ENCODE results near the gene UBE2D4.
"Not testable (repeated sequence)": the region's sequence is repeated elsewhere in the genome, so short reads cannot be mapped to it uniquely, and the experiment has no call there.

Gene UBE2D4

DNA sequence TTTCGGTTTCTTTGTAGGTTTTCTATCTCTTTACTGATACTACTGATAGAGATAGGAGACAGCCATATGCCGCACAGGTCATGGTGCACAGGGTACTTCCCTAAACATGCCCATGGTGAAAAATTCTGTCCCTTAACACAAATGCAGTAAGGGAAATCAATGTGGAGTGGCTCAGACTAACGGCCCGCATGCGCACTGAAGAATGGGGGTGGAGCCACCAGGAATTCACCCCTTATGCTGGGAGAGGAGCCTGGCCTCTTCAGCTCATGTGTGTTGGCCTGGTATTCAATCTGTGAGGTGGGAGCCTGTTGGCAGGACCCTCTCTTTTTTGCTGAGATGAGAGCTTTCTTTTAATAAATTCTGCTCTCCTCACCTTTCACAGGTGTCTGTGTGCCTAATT lies 11.4 kb upstream of the UBE2D4 start:
- DNase-seq (ENCODE audit: low spot score), result no peak

DNA sequence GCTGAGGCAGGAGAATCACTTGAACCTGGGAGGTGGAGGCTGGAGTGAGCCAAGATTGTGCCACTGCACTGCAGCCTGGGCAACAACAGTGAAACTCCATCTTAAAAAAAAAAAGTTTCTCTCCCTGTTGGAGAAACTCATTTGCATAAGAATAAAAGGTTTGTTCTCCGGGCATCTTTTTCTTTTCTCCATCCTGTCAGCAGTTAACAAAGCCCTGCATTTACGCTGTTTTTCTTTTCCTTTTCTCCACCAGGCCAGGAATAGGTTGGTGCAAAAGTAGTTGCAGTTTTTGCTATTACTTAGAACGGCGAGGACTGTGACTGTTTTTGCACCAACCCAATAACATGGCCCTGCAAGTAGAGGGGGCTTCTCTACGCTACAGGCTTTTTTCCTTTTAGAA lies 10.3 kb upstream of the UBE2D4 start:
- no peak for DNase-seq (ENCODE audit: low spot score)

DNA sequence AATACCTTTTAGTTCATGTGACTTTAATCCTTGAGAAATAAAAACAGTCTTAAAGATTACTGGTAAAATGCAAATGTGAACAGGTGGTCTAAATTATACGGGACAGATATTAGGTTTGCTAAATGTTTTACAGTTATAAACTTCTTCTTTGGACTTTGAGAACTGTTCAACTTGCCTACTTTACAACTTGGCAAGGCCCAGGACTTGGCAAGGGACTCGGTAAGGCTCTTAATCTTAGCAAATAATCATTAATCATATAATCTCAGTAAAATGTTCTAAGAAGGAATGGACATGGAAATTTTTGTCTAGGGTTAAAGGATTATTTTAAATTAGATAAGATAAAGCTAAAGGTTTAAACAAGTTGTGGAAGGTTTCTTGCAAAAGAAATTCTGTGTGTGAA lies 4.8 kb upstream of the UBE2D4 start:
- no peak for DNase-seq (ENCODE audit: low spot score)

DNA sequence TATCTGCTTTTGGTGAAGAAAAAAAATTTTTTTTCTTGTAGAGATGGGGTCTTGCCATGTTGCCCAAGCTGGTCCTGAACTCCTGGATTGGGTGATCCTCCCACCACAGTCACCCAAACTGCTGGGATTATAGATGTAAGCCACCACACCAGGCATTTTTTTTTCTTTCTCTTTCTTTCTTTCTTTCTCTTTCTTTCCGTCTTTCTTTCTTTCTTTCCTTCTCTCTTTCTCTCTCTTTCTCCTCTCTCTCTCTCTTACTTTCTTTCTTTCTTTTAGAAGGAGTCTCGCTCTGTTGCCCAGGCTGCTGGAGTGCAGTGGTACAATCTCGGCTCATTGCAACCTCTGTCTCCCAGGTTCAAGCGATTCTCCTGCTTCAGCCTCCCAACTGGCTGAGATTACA lies 3.5 kb upstream of the UBE2D4 start:
- no peak for DNase-seq (ENCODE audit: low spot score)

DNA sequence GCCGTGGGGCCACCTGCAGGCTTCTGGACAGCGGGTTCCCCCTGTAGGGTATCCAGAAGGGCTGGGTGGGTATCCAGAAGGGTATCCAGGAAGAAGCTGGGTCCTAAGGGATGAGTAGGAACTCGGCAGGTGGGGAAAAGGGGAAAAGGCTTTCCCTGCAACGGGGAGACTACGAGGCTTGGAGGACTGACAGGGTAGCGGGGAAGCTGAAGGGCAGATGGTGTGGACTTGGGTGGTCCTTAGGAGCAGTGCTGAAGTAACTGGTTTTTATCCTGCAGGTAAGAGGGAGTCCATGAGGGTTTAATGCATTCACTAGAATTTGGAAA lies 525 bp downstream of the UBE2D4 start:
- DNase-seq (ENCODE audit: low spot score), result no peak

DNA sequence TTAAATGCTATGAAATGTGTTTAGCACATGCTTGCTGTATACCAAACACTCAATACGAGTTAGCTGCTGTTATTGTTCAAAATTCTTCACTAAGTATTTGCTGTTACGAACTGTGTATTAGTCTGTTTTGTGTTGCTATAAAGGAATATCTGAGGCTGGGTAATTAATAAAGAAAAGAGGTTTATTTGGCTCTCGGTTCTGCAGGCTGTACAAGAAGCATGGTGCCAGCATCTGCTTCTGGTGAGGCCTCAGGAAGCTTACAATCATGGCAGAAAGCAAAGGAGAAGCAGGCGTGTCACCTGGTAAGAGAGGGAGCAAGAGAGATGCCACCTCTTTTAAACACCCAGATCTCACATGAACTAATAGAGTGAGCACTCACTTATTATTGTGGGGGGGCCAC lies 1.6 kb downstream of the UBE2D4 start:
- DNase-seq (ENCODE audit: low spot score), result no peak

DNA sequence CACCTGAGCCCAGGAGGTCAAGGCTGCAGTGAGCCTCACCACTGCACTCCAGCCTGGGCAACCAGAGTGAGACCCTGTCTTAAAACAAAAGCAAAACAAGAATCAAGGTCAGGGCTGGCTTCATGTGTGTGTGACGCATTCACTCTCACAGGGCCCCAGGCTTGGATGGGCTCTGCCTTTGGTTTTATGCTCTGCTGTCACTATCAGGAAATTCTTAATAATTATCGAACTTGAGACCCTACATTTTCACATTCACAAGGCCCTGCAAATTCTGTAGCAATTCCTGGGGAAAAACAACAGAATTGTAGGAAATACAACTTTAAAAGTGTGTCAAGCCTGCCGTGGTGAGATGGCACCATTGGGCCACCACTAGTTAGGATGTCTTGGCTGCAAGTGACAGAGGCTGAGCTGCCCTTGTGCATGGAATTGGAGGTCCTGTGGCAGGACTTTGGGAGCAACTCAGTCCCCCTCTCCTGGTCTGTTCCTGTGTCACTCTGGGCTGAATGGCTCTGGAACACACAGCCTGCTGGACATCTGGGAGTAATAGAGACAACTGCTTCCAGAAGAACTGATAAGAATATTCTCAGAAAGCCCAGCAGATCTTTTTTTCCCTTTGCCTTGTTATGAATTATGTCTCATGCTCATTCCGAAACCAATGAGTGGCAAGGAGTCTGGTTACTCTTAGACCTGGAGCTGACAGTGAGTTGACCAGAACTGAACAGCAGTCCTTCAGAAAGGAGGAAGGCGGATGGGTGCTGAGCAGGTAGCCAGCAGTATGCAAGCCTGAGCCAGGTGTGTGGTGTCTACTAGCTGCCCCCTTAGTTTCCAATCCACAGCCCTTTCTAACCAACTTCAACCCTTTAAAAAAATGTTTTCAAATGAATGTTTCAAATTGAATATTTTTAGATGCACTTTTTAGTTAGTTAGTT lies 3.6 kb downstream of the UBE2D4 start:
- no peak for DNase-seq (ENCODE audit: low spot score)

DNA sequence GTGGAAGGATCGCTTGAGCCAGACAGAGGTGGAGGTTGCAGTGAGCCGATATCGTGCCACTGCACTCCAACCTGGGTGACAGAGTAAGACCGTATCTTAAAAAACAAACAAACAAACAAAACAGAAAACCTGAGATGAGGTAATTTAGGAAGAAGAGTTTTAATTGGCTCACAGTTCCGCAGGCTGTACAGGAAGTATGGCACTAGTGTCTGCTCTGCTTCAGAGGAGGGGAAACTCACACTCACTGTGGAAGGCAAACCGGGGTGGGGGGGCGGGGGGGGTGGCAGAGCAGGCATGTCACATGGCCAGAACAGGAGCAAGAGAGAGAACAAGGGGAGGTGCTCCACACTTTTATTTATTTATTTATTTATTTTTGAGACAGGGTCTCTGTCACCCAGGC lies 5.1 kb downstream of the UBE2D4 start:
- DNase-seq (ENCODE audit: low spot score), result no peak

DNA sequence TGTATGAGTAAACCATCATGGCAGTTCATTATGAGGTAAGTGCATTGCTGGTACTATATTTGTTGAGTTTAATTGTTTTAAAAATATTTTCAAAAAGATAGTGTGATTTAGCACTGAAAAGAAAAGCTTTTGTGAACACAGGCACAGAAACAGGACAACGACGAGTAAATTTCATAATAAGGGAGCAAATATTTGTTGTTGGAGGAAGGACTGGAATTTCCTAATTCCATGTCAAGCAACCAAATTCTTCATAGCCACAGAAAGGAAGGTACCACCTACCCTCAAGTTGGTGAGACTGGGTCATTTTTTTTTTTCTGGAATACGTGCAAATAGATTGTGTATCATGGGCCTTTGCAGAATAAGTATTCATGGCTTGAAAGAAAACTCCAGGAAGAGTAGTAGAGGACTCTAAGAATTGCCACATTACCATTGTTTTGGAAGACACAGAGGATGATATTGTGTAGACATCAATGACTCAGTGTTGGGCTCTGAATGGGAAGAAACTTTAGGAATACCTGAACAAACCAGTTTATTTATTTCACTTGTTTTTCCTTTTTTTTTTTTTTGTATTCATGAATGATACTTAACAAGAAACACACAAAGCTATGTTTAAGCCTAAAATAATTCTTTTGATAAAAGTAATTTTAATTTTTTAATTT lies 7.8 kb downstream of the UBE2D4 start:
- DNase-seq (ENCODE audit: low spot score), result no peak

DNA sequence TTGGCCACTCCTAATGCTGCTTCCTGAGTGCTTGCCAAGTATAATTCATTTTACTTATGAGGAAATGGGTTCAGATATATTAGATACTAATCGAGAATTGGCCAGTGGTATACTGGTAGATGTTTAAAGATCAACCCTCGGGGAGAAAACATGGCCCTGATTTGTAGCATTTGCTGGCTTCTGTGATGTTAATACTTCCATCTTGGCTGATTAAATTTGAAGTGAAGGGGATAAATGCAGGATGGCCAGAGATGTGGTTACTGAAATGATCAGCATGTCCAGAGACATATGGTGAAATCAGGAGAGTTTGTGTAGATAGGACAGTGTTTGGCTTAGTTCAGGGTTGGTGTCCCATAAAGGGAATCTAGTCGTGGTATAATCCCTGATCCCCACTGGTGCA lies 11.2 kb downstream of the UBE2D4 start:
- no peak for DNase-seq (ENCODE audit: low spot score)

DNA sequence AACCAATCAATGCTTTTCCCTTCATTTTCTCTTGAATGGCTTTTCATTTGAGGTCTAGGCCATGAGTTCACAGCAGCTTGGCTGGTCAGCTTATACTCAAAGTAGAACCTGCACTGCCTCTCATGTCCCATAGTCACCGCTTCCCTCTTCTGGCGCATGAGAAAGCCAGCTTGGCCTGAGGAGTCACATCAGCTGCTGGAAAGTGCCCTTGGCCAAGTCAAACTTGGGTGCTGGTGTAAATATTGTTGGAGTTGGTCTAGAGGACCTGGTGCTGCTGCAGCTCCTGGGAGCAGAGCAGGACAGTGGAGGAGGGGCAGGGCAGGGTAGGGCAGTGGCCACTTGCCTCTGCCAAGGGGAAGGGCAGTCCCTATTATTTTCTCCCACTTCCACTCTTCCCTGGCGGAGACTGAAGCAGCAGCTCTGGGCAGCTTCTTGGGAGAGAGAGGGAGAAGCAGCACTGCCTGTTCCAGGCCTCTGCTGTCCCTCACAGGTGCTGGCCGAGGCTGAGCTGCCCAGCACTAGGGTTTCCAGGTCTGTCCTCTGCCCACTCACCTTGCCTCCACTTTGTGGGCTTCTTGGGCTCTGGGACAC lies 12.8 kb downstream of the UBE2D4 start:
- no peak for DNase-seq (ENCODE audit: low spot score)

DNA sequence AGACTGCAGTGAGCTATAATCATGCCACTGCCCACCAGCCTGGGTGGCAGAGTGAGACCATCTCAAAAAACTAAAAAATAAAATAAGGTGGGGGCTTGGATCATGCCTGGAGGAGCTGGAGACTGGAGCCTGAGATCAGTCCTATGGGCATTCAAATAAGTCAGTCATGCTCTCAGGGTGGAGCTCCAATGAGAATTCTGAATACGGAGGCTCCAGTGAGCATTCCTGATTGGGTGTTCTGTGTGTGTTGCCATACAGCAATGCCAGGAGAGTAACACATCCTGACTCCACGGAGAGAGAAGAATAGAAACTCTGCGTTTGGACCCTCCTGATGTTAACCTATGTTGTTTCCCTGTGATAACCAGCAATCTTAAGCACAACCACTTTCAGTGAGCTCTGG lies 16.0 kb downstream of the UBE2D4 start:
- no peak for DNase-seq (ENCODE audit: low spot score)

DNA sequence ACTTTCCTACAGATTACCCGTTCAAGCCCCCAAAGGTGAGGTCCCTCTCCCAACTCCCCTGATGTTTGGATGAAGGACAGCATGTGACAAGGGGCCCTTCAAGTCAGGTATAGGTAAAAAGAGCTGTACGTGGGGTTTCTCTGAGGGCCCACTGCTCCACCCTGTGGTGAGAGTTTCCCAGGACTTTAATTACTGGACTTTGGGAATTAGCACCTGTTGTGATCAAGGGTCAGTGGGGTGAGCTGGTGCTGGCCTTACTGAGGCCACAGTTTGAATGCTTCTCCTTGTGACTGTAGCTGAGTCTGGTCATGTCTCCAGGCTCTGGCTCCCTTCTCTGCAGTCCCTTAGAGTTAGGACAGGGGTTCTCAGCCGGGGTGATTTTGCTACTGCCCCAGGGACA lies 16.8 kb downstream of the UBE2D4 start:
- no peak for DNase-seq (ENCODE audit: low spot score)

DNA sequence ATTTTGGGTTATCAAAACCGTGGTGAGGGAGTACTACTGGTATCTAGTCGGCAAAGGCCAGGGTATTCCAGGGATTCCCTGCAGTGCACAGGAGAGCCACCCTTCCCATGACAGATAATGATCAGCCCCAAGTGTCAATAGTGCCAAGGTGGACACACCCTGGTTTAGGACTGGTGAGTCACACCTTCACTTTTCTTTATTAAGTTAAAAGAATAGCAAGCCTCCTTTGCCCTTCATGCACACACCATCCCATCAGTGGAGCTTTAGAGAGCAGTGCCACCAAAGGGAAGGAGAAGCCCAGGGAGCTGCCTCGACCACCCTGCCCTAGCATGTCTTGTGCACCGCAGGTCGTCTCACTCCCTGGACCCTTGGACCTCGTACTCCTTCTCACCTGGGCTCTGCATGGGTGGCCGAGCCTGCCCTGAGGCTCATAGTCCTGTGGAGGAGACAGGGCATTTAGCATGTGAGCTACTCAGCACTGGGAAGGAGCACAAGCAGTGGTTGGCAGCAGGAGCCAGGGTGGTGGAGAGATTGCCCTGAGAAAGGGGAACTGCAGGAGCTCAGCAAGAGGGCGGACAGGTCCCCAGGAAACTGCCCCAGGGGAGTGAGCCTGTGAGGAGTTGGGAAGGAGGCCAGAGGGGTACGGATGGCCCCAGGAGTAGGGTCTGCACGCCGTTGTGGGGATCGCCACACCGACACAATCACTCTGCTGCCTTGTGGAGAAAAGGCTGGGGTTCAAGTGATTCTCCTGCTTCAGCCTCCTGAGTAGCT lies 17.4 kb downstream of the UBE2D4 start:
- DNase-seq (ENCODE audit: low spot score), result no peak

DNA sequence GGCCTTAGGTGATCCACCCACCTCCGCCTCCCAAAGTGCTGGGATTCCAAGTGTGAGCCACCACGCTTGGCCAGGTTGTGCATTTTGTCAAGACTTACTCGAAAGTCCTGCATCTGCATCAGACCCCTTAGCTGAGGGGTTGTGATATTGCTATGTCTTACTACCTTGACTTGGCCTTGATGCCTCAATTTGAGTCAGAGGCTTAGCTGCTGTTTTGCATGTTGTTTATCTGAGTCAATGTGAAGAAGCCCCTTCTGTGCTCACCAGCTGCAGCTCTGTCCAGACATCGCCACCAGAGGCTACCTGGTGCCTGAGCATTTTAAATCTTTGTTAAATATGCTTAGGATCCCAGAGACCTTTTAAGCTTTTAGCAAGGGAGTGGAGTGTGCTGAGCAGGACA lies 18.1 kb downstream of the UBE2D4 start:
- no peak for DNase-seq (ENCODE audit: low spot score)

DNA sequence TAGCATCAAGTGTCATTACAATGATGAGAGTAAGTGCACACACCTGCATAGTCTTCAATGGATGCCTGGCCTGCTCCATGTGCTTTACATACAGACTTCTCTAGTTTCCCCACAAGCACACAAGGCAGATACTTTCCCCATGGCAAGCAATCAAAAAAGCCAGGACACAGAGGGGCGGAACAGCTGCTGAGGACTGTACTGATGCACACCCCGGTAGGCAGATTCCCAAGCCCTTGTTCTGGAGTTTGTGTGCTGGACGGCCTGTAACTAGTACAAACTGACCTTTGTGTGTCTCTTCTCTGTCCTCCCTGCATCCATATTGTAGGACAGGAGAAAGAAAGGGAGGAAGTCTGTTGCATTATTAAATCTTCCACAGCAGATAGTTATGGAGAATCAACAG lies 25.8 kb downstream of the UBE2D4 start:
- no peak for DNase-seq (ENCODE audit: low spot score)

DNA sequence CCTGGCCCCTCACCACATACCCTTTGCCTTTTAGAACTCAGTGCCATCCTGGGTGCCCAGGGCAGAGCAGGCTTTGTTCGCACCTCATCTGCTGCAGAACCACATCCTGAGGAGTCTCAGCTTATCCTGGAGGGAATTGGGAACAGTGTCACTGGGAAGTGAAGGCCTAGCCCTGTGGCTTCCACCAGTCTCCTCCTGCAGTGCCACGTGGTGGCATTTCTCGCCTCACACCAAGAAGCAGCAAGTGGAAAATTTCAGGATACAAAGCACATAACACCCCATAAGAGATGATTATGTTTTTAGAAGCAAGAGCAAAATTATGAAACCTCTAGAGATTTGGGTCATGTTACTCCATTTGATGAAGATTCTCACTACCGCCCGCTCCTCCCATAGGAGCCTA lies 26.8 kb downstream of the UBE2D4 start:
- no peak for DNase-seq (ENCODE audit: low spot score)

DNA sequence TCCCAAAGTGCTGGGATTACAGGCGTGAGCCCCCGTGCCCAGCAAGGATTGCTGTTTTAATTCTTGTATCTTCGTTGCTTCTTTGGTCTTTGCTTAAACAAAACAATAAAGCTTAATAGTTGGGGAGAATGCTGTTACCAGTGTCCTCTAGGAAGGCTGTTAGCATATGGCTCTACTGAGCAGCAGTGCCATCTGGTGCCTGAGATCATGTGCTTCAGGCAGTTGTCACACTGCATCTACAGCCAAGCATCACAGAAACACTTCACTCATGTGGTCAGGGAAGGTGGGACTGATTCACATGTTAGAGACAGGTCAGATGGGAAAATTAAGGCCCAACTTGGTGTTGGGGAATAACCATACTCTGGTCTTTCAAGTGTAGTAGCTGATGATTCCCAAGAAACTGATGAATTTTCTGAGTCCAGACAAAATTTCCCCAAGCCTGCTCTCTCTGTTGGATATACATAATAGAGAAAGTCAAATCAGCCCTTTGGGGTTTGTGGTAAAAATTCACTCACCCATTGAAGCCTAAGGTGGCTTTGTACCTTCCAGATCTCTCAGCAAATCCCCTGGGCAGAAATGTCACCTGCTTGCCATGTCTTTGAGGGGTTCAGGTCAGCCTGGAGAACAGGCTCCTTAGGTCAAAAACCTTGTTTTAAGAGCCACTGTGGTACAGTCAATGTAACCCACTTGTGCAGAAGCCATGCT lies 28.4 kb downstream of the UBE2D4 start:
- DNase-seq (ENCODE audit: low spot score), result no peak

DNA sequence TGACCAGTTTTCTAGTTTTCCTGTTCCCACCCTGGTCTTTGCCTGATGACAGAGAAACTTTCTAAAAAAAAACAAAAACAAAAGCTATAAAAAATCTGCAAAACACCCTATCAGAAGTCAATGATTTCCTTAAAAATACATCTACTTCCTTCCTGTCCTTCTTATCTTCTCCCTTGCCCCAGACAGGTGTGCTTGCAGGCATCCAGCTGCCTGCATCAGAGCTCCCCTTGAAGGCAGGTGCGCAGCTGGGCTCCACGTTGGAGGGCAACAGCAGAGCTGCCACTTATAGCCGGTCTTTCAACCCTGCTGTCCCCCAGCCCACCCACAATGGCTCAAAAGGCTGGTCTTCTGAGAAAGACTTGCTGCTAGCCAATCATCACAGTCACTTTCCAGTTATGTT lies 29.8 kb downstream of the UBE2D4 start:
- DNase-seq (ENCODE audit: low spot score), result no peak

DNA sequence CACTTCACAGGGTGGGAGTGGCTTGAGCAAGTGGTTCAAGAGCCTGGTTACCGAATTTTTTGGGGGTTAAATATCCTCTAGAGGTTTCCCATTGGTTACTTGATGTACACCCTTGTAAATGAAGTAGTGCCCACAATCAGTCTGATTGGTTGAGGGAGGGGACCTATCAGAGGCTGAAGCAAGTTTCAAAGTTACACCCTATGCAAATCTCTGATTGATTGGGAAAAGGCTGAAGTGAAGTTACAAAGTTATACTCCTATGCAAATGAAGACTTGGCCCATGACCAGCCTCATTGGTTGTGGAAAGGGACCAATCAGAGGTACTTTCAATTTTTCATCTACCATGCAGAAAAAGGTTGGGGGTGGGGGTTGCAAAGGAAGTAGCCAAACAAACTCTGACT lies 34.7 kb downstream of the UBE2D4 start:
- no peak for DNase-seq (ENCODE audit: low spot score)

DNA sequence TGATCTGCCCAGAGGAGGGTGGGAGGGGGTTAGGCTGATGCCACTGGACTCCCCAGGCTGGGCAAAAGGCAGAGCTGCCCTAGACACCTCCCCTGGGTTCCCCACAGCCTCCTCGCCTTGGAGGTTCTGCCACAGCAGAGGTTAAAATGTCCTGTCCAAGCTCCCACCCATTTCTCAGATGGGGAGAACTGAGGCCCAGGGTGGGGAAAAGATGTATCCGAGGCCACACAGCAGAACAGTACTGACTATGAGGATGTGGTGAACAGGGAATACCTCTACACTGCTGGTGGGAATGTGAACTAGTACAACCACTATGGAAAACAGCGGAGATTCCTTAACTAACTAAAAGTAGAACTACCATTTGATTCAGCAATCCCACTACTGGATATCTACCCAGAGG lies 40.2 kb downstream of the UBE2D4 start:
- DNase-seq (ENCODE audit: low spot score), result not testable (repeated sequence)

All from CD4-positive, alpha-beta T cell treated with Interleukin-15 for 4 hours (primary cell).